ENCODE measurements around the gene HM13. TPM values are rescaled to one million over a fixed set of nuclear protein-coding genes. Genes with fewer than 3 reads are reported as not detected.

Gene HM13
- total and polyA plus RNA-seq, 2 donors (not counting 3 experiments of a cell fraction or from before 2014, with no cell fraction given): 211 to 218 TPM

GRCh38 chr20:31594558-31595379 lies 80.5 kb downstream of the HM13 start:
- H4K20me1 ChIP-seq (replicated peaks; ENCODE audit: control insufficient read depth, extremely low read depth, insufficient read depth, low read length): no peaks in the 10 kb centered on the region
- CTCF ChIA-PET: interaction anchor here (1.5 to 2.6 kb wide), 3 partner anchors 10 to 32 kb away, joined by 3 to 13 read pairs (median 5); no protein-coding TSS in a partner anchor
- DNase-seq (ENCODE audit: low read depth, low spot score): peak; percentile 62

More at GRCh38 chr20:31594558-31595379, 80.5 kb downstream of the HM13 start:
- no peak overlapping the region for H3K9ac ChIP-seq (replicated peaks; ENCODE audit: extremely low read depth, insufficient read depth, low read length)
- no peak for TF ChIP-seq MYC (IDR thresholded peaks at IDR 0.05; ENCODE audit: low read depth, low read length)
- TF ChIP-seq EZH2 (IDR thresholded peaks at IDR 0.05; ENCODE audit: borderline replicate concordance, low read depth, low read length, severe bottlenecking): no peak
- no peak for TF ChIP-seq MAX (IDR thresholded peaks at IDR 0.05; ENCODE audit: insufficient read depth, insufficient read length)
- TF ChIP-seq GATA2 (IDR thresholded peaks at IDR 0.05; ENCODE audit: insufficient read depth, insufficient read length, low read depth, low read length): no peak
- TF ChIP-seq CTCF (IDR thresholded peaks at IDR 0.05; ENCODE audit: extremely low read depth in 1 of 2, insufficient read depth in 1 of 2, low read depth in 1 of 2, low read length in 2 of 2): no peak
- no peak for TF ChIP-seq FOS (IDR thresholded peaks at IDR 0.05; ENCODE audit: borderline replicate concordance, insufficient read depth, low read length)
- no peak for TF ChIP-seq POLR2A (IDR thresholded peaks at IDR 0.05; ENCODE audit: low read depth, low read length)
- no peak for TF ChIP-seq JUN (IDR thresholded peaks at IDR 0.05; ENCODE audit: borderline replicate concordance, insufficient read depth, insufficient read length, low read depth)
- TF ChIP-seq POLR2AphosphoS5 (IDR thresholded peaks at IDR 0.05; ENCODE audit: insufficient read depth, low read depth, low read length): no peak
- no peaks in the 10 kb centered on the region for H3K36me3 ChIP-seq (ENCODE audit: control insufficient read depth in 2 of 2, extremely low read depth in 1 of 2, insufficient read depth in 2 of 2, low read length in 2 of 2)
- peak overlapping the region; percentile 70 for H3K27ac ChIP-seq (ENCODE audit: insufficient read depth, low read depth, low read length)
- peaks cover 14% of the 10 kb centered on the region for H3K4me1 ChIP-seq (ENCODE audit: control insufficient read depth, extremely low read depth, insufficient read depth, low read length)
- POLR2A ChIA-PET: interaction anchor here (2.6 kb wide), 1 partner anchor 10 kb away, joined by 10 read pairs; the partner anchor contains the start of gene ID1
- intact Hi-C loops (cut with micrococcal nuclease) (no loop called here), dilution Hi-C loops (cut with MboI; ENCODE audit: extremely low pct_ligation_motif_present, low sequenced_read_pairs) (no loop called here)
- no peaks in the 10 kb centered on the region for H3K27me3 ChIP-seq (ENCODE audit: control insufficient read depth in 2 of 2, insufficient read depth in 2 of 2, low read length in 2 of 2)
- no TSS peak for BruUV-seq (replicated peaks)
- peak overlapping the region; percentile 13 for H2AFZ ChIP-seq (ENCODE audit: low read depth, low read length)
- no peak overlapping the region for H3K4me3 ChIP-seq (replicated peaks in 1 of 3; ENCODE audit: insufficient read depth in 1 of 3, low read depth in 1 of 3, low read length in 3 of 3)
- no peak overlapping the region for H3K4me2 ChIP-seq (ENCODE audit: insufficient read depth, low read length)
- H3K79me2 ChIP-seq (ENCODE audit: control insufficient read depth, insufficient read depth, low read length): no peaks in the 10 kb centered on the region
- FAIRE-seq: peak; percentile 77
- H3K9me3 ChIP-seq (replicated peaks; ENCODE audit: control insufficient read depth, insufficient read depth, low read length): no peaks in the 10 kb centered on the region
- no peaks in the 10 kb centered on the region for H3K9me1 ChIP-seq (replicated peaks; ENCODE audit: control insufficient read depth, extremely low read depth, insufficient read depth, low read length)

All from endothelial cell of umbilical vein (primary cell).